K562 (cell line): ENCODE measurements around the gene CACNA2D2. TPM values are rescaled to one million over a fixed set of nuclear protein-coding genes. Genes with fewer than 3 reads are reported as not detected.

Experiments used
- ATAC-seq: fragments of 200-7000 bp; cut with Tn5 transposase; 3 replicates; pipeline ENCODE4 v1.9.1; 2020; ENCODE audit warnings: moderate library complexity
- BruUV-seq: library from RNA; stranded (reverse); fragments of 400-500 nt; replicated peaks from 2 replicates; lab custom pipeline; 2021; lab: Mats Ljungman, UMichigan
- CTCF ChIA-PET: fragments of 300-600 bp; formaldehyde crosslinking; extraction: SDS; loops from one replicate; lab custom pipeline; 2021; ENCODE audit warnings: low intra/inter-chr PET ratio; lab: Yijun Ruan, JAX
- POLR2A ChIA-PET: fragments of 300-600, 350-650 bp; sonication (Branson Sonifier 250); formaldehyde crosslinking; extraction: SDS; loops from one replicate; lab custom pipeline; 2021; ENCODE audit warnings: antibody characterized with exemption, inconsistent platforms; lab: Yijun Ruan, JAX
- DNase-seq, 4 experiments: peaks; one replicate each; pipeline versions ENCODE4 v3.0.0 to v3.0.0-alpha.2; 2011 to 2018; ENCODE audit warnings: low spot score in 3 of 4, mixed read lengths in 3 of 4; ENCODE audit errors: extremely low read depth in 1 of 4
- FAIRE-seq: peaks from 2 replicates; lab custom pipeline; 2011; peaks lifted over from hg19 to GRCh38; lab: Jason Lieb, UNC
- H2AFZ ChIP-seq: 2 replicates; pipeline ENCODE4 v1.6.0; 2011; ENCODE audit warnings: low read depth, low read length, control low read depth, inconsistent platforms
- H3K27ac ChIP-seq: fragments of 200-600 bp; 3 replicates; pipeline ENCODE4 v1.8.0; 2011; ENCODE audit warnings: low read depth, mild to moderate bottlenecking, control low read depth, inconsistent platforms, low read length, moderate library complexity, mixed read lengths; ENCODE audit errors: extremely low read depth
- H3K27me3 ChIP-seq, 2 experiments: fragments of 300-600 bp in 1 of 2; 2 replicates in 1 of 2; 3 replicates in 1 of 2; pipeline versions ENCODE4 v1.6.0 to v1.8.0; 2011; ENCODE audit warnings: inconsistent platforms in 2 of 2, low read length in 2 of 2, mild to moderate bottlenecking in 1 of 2, mixed read lengths in 1 of 2, moderate library complexity in 1 of 2; ENCODE audit not compliant: control insufficient read depth in 2 of 2, insufficient read depth in 2 of 2
- H3K36me3 ChIP-seq: fragments of 300-600 bp; 3 replicates; pipeline ENCODE4 v1.8.0; 2011; ENCODE audit warnings: mild to moderate bottlenecking, low read length, inconsistent platforms; ENCODE audit not compliant: control insufficient read depth, insufficient read depth
- H3K4me1 ChIP-seq, 2 experiments: fragments of 200-600 bp in 1 of 2; replicated peaks in 1 of 2; 2 replicates in 1 of 2; 3 replicates in 1 of 2; pipeline versions ENCODE4 v1.5.1 to v1.8.0; 2011; ENCODE audit warnings: inconsistent platforms in 2 of 2, low read length in 2 of 2, mild to moderate bottlenecking in 1 of 2, mixed read lengths in 1 of 2, moderate library complexity in 1 of 2; ENCODE audit not compliant: control insufficient read depth in 2 of 2, insufficient read depth in 2 of 2
- H3K4me2 ChIP-seq: 2 replicates; pipeline ENCODE4 v1.6.1; 2011; ENCODE audit warnings: low read length, control low read depth, inconsistent platforms, mixed read lengths; ENCODE audit not compliant: insufficient read depth
- H3K4me3 ChIP-seq: fragments of 200-600 bp; sonication (generic), shearing (Covaris generic); 2 replicates; pipeline ENCODE4 v1.5.1; 2016; ENCODE audit warnings: control low read depth, inconsistent platforms
- H3K79me2 ChIP-seq: fragments of 200-600 bp; 3 replicates; pipeline ENCODE4 v1.8.0; 2011; ENCODE audit warnings: low read length, inconsistent platforms; ENCODE audit not compliant: control insufficient read depth, insufficient read depth
- H3K9ac ChIP-seq, 2 experiments: 2 replicates each; pipeline versions ENCODE4 v1.6.0 to v1.6.1; 2011; ENCODE audit warnings: low read depth in 2 of 2, low read length in 2 of 2, control low read depth in 1 of 2, inconsistent platforms in 1 of 2, mild to moderate bottlenecking in 1 of 2, mixed read lengths in 1 of 2; ENCODE audit not compliant: insufficient read depth in 1 of 2
- H3K9me1 ChIP-seq: one replicate; pipeline ENCODE4 v1.6.0; 2011; ENCODE audit warnings: inconsistent platforms, mild to moderate bottlenecking, low read length, moderate library complexity; ENCODE audit not compliant: control insufficient read depth, insufficient read depth
- H3K9me3 ChIP-seq: replicated peaks from 2 replicates; pipeline ENCODE4 v1.5.1; 2011; ENCODE audit warnings: low read depth, low read length, inconsistent platforms; ENCODE audit not compliant: control insufficient read depth, insufficient read depth
- H4K20me1 ChIP-seq: replicated peaks from 2 replicates; pipeline ENCODE4 v1.6.1; 2011; ENCODE audit warnings: low read length, inconsistent platforms, mixed read lengths; ENCODE audit not compliant: control insufficient read depth, insufficient read depth
- E2F3 ChIP-seq: fragments of 250-450 bp; sonication (Bioruptor Pico); IDR thresholded peaks from 2 replicates; pipeline ENCODE4 v1.4.0; 2020; ENCODE audit warnings: mild to moderate bottlenecking
- EP400 ChIP-seq: fragments of 450-650 bp; IDR thresholded peaks from 2 replicates; pipeline ENCODE4 v1.6.1; 2017; ENCODE audit warnings: antibody characterized with exemption, mild to moderate bottlenecking, moderate library complexity
- ESRRB ChIP-seq: fragments of 250-450 bp; sonication (Bioruptor Pico); IDR thresholded peaks from 2 replicates; pipeline ENCODE4 v1.5.0; 2020; ENCODE audit warnings: mild to moderate bottlenecking, moderate library complexity, borderline replicate concordance
- LCOR ChIP-seq: sonication (generic); formaldehyde crosslinking; IDR thresholded peaks from 2 replicates; pipeline ENCODE4 v1.8.0; 2022; ENCODE audit warnings: mild to moderate bottlenecking, missing genetic modification reagents
- MAFK ChIP-seq: IDR thresholded peaks from 2 replicates; pipeline ENCODE4 v1.6.1; 2011; ENCODE audit warnings: low read length, improper control_type of control experiment
- RFX1 ChIP-seq: fragments of 450-650 bp; IDR thresholded peaks from 2 replicates; pipeline ENCODE4 v1.6.1; 2016; ENCODE audit warnings: mild to moderate bottlenecking, moderate library complexity
- SMAD2 ChIP-seq: fragments of 150-350 bp; IDR thresholded peaks from 2 replicates; pipeline ENCODE4 v1.6.1; 2014; ENCODE audit warnings: low read depth, mild to moderate bottlenecking, low read length
- ZNF561 ChIP-seq: fragments of 450-650 bp; formaldehyde crosslinking; conservative IDR thresholded peaks from 2 replicates; pipeline ENCODE4 v1.4.0; 2020; ENCODE audit warnings: mild to moderate bottlenecking, moderate library complexity
- WGBS: fragments of 100-300 bp; shearing (Covaris generic); methylation state at CpG from one replicate; pipeline ENCODE4 v1.1.6; 2016; ENCODE audit warnings: low coverage, mixed read lengths; ENCODE audit not compliant: insufficient coverage; ENCODE audit errors: missing lambda C conversion rate; 5-methylcytosine and 5-hydroxymethylcytosine counted together
- in situ Hi-C: fragments of 300-500 bp; cut with MboI; formaldehyde crosslinking; loops from 4 replicates; pipeline ENCODE4 v1.15.0; 2018; ENCODE audit warnings: inconsistent platforms, mixed read lengths
- intact Hi-C: fragments of 100-400 bp; cut with micrococcal nuclease; formaldehyde crosslinking; loops from 2 replicates; pipeline ENCODE4 v1.14.2; 2022
- polyA plus RNA-seq, 8 experiments: library from polyadenylated mRNA; depleted of rRNA in 4 of 8; stranded (reverse) in 5 of 8; unstranded in 3 of 8; fragments of >200 nt; fragmentation: Nextera tagmentation in 2 of 8; fragmentation: Illumina TruSeq in 1 of 8; extraction: Ambion mirVana in 2 of 8; extraction: Trizol in 1 of 8; gene quantifications; 2 replicates each; pipeline versions ENCODE4 v1.2.1 to v1.2.3, GENCODE V29; 2011 to 2014; ENCODE audit warnings: inconsistent platforms in 1 of 8, missing spikeins in 1 of 8
- total RNA-seq, 7 experiments: library from RNA; depleted of rRNA in 6 of 7; stranded (reverse); fragments of >200 nt in 6 of 7; fragmentation: Illumina TruSeq in 2 of 7; extraction: Trizol in 2 of 7; gene quantifications; 2 replicates each; pipeline versions ENCODE4 v1.2.1 to v1.2.3, GENCODE V29; 2011 to 2021; ENCODE audit warnings: low replicate concordance in 1 of 7
- TF ChIP-seq, protein P1 (sequence below): fragments of 200-800 bp; sonication (Bioruptor generic); IDR thresholded peaks from 2 replicates; pipeline ENCODE4 v1.6.1; 2016; ENCODE audit warnings: missing genetic modification characterization, missing compliant biosample characterization
- TF ChIP-seq, protein P2 (sequence below): fragments of 450-650 bp; IDR thresholded peaks from 2 replicates; pipeline ENCODE4 v1.6.1; 2016
- TF ChIP-seq, protein P3 (sequence below): fragments of 250-450 bp; sonication (Bioruptor Pico); IDR thresholded peaks from 2 replicates; pipeline ENCODE4 v1.4.0; 2020; ENCODE audit warnings: mild to moderate bottlenecking, moderate library complexity, borderline replicate concordance

The CACNA2D2 gene
- total and polyA plus RNA-seq, 9 of the 15 experiments (the other 6 are each of a cell fraction or from before 2014, with no cell fraction given) = 0.11 to 0.58 (median 0.36) TPM; not detected in 2

DNA sequence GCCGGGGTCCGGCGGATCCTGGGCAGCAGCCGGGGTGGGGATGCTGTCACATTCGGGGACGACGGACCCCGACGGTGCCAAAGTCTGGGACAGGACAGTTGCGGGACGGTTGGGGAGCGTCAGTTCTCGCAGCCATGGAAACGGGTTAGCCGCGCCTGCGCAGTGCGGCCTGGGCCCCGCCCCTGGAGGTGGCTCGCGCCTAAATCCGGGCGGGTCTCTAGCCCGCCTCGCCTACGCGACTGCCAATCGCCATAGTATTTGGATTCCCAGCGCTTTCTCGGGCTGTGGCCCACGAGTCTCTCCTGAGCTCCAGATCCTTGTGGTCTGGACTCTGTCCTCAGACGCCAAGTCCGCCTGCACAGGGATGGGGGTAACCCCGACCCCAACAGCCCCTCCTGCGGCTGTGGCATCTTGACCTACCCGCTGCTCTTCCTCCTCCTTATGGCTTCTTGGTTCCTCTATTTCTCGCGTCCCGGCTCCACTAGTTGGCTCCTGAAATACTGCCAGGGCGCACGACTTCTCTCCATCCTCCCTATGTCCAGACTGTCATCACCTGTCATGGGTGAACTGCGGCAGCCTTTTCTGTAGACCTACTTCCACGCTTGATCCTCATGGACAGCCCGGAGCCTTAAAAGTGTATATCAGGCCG lies 157.7 kb downstream of the CACNA2D2 start, which contains the start of gene ZMYND10 (continued):
- TF ChIP-seq RFX1 = peak; percentile 82; the same call in 1 of the 2 replicates

DNA sequence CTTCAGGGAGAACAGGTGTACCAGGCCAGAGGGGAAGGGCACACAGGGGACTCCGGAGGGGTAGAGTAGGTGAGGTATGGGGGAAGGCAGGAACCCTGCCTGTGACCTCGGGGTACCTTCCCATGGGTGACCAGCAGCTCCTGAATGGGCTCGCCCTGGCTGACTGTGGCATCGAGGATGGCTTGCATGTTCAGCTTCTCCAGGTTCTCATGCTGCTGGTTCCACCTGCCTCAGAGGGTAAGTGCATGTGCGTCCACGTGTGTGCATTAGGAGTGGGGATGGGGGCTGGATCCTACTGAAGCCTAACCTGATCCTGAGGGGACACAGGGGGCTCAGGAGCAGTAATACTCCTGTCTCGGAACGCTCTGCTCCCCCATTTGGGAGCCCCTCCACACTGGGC lies 158.4 kb downstream of the CACNA2D2 start:
- H3K27ac ChIP-seq = no peak overlapping the region
- peaks cover 19% of the 10 kb centered on the region; the same call in 2 of the 3 replicates for H3K36me3 ChIP-seq
- H4K20me1 ChIP-seq = no peaks in the 10 kb centered on the region
- ChIA-PET POLR2A (interaction anchor here (0.6 to 0.7 kb wide), 2 partner anchors 116 to 255 kb away, joined by 3 read pairs; no protein-coding TSS in a partner anchor), CTCF (interaction anchor here (0.7 kb wide), 1 partner anchor 231 kb away, joined by 3 read pairs; no protein-coding TSS in a partner anchor)
- H3K9ac ChIP-seq = peak overlapping the region in 1 of 2 experiments; percentile 70; a peak in 1 of 4 replicates
- no peak overlapping the region for H3K4me3 ChIP-seq
- 89% methylated on average over 6 of the region's 8 CpGs for WGBS
- no peaks in the 10 kb centered on the region; the same call in 1 of the 2 replicates for H3K9me3 ChIP-seq
- FAIRE-seq (no peak), DNase-seq (no peak), ATAC-seq (no peak)
- in situ Hi-C loops = no loop called here
- H3K27me3 ChIP-seq = no peaks in the 10 kb centered on the region
- intact Hi-C loops = loop anchor here (5.0 kb wide), 1 partner anchor 197 kb away; no protein-coding TSS in a partner anchor
- peaks cover 3% of the 10 kb centered on the region for H3K9me1 ChIP-seq
- peaks cover 18 to 54% of the 10 kb centered on the region in 2 experiments; a peak in 4 of 5 replicates for H3K4me1 ChIP-seq
- H3K79me2 ChIP-seq = peaks cover 19% of the 10 kb centered on the region
- BruUV-seq = no TSS peak
- no peak overlapping the region for H3K4me2 ChIP-seq
- no peak overlapping the region for H2AFZ ChIP-seq
- TF ChIP-seq EP400 = no peak
- TF ChIP-seq E2F3 (CRISPR knock-in tag) = no peak
- no peak for TF ChIP-seq ESRRB (CRISPR knock-in tag)
- TF ChIP-seq ZNF561 = no peak
- no peak for TF ChIP-seq SMAD2
- TF ChIP-seq LCOR = no peak
- TF ChIP-seq, protein P1, sequence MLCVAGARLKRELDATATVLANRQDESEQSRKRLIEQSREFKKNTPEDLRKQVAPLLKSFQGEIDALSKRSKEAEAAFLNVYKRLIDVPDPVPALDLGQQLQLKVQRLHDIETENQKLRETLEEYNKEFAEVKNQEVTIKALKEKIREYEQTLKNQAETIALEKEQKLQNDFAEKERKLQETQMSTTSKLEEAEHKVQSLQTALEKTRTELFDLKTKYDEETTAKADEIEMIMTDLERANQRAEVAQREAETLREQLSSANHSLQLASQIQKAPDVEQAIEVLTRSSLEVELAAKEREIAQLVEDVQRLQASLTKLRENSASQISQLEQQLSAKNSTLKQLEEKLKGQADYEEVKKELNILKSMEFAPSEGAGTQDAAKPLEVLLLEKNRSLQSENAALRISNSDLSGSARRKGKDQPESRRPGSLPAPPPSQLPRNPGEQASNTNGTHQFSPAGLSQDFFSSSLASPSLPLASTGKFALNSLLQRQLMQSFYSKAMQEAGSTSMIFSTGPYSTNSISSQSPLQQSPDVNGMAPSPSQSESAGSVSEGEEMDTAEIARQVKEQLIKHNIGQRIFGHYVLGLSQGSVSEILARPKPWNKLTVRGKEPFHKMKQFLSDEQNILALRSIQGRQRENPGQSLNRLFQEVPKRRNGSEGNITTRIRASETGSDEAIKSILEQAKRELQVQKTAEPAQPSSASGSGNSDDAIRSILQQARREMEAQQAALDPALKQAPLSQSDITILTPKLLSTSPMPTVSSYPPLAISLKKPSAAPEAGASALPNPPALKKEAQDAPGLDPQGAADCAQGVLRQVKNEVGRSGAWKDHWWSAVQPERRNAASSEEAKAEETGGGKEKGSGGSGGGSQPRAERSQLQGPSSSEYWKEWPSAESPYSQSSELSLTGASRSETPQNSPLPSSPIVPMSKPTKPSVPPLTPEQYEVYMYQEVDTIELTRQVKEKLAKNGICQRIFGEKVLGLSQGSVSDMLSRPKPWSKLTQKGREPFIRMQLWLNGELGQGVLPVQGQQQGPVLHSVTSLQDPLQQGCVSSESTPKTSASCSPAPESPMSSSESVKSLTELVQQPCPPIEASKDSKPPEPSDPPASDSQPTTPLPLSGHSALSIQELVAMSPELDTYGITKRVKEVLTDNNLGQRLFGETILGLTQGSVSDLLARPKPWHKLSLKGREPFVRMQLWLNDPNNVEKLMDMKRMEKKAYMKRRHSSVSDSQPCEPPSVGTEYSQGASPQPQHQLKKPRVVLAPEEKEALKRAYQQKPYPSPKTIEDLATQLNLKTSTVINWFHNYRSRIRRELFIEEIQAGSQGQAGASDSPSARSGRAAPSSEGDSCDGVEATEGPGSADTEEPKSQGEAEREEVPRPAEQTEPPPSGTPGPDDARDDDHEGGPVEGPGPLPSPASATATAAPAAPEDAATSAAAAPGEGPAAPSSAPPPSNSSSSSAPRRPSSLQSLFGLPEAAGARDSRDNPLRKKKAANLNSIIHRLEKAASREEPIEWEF (CRISPR knock-in tag) = no peak
- TF ChIP-seq, protein P2, sequence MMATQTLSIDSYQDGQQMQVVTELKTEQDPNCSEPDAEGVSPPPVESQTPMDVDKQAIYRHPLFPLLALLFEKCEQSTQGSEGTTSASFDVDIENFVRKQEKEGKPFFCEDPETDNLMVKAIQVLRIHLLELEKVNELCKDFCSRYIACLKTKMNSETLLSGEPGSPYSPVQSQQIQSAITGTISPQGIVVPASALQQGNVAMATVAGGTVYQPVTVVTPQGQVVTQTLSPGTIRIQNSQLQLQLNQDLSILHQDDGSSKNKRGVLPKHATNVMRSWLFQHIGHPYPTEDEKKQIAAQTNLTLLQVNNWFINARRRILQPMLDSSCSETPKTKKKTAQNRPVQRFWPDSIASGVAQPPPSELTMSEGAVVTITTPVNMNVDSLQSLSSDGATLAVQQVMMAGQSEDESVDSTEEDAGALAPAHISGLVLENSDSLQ = no peak
- TF ChIP-seq, protein P3, sequence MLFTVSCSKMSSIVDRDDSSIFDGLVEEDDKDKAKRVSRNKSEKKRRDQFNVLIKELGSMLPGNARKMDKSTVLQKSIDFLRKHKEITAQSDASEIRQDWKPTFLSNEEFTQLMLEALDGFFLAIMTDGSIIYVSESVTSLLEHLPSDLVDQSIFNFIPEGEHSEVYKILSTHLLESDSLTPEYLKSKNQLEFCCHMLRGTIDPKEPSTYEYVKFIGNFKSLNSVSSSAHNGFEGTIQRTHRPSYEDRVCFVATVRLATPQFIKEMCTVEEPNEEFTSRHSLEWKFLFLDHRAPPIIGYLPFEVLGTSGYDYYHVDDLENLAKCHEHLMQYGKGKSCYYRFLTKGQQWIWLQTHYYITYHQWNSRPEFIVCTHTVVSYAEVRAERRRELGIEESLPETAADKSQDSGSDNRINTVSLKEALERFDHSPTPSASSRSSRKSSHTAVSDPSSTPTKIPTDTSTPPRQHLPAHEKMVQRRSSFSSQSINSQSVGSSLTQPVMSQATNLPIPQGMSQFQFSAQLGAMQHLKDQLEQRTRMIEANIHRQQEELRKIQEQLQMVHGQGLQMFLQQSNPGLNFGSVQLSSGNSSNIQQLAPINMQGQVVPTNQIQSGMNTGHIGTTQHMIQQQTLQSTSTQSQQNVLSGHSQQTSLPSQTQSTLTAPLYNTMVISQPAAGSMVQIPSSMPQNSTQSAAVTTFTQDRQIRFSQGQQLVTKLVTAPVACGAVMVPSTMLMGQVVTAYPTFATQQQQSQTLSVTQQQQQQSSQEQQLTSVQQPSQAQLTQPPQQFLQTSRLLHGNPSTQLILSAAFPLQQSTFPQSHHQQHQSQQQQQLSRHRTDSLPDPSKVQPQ (CRISPR knock-in tag) = no peak
- no peak for TF ChIP-seq MAFK
